Measurements from ENCODE around the gene DPH1.

DPH1 gene

GRCh38 chr17:2075336-2076086, 45.6 kb downstream of the DPH1 start:
- H3K36me3 ChIP-seq (ENCODE audit: control insufficient read depth, insufficient read depth, low read length) = no peaks in the 10 kb centered on the region
- H3K27ac ChIP-seq (ENCODE audit: low read depth, low read length) = no peak overlapping the region
- no CpG with 5 or more reads among the region's 13 CpGs for WGBS (ENCODE audit: extremely low coverage, insufficient coverage, low lambda C conversion rate)

GRCh38 chr17:2076087-2076984, 46.4 kb downstream of the DPH1 start:
- Histone ChIP-seq H3K23ac (ENCODE audit: low read length) (peak overlapping the region; percentile 51), H3K18ac (ENCODE audit: low read length) (no peak overlapping the region), H3K56ac (ENCODE audit: low read length) (no peak overlapping the region), H3K4me2 (ENCODE audit: low read length) (no peak overlapping the region), H2BK120ac (ENCODE audit: low read depth, low read length) (no peak overlapping the region), H3K27ac (ENCODE audit: low read depth, low read length) (no peak overlapping the region), H4K8ac (ENCODE audit: low read depth, low read length) (no peak overlapping the region), H3K4me3 (ENCODE audit: low read length) (no peak overlapping the region), H3K4ac (ENCODE audit: low read depth, low read length) (no peak overlapping the region), H2BK15ac (replicated peaks; ENCODE audit: low read depth) (no peak overlapping the region), H3K79me2 (ENCODE audit: control insufficient read depth, insufficient read depth, low read length) (no peaks in the 10 kb centered on the region), H3K9ac (ENCODE audit: low read length) (no peak overlapping the region), H3K4me1 (ENCODE audit: control insufficient read depth, low read depth, low read length) (peaks cover 3% of the 10 kb centered on the region), H2AK5ac (ENCODE audit: low read length) (no peak overlapping the region), H3K36me3 (ENCODE audit: control insufficient read depth, insufficient read depth, low read length) (no peaks in the 10 kb centered on the region), H2BK5ac (ENCODE audit: low read length) (no peak overlapping the region), H3K79me1 (ENCODE audit: low read length) (no peaks in the 10 kb centered on the region), H4K5ac (ENCODE audit: low read length) (no peak overlapping the region), H3K27me3 (ENCODE audit: insufficient read depth, low read length, poor library complexity) (no peaks in the 10 kb centered on the region)
- WGBS (ENCODE audit: extremely low coverage, insufficient coverage, low lambda C conversion rate) = no CpG with 5 or more reads among the region's 17 CpGs
- DNase-seq = no peak

More at GRCh38 chr17:2075336-2076086, 45.6 kb downstream of the DPH1 start:
- H2BK120ac ChIP-seq (ENCODE audit: low read depth, low read length) = no peak overlapping the region
- H3K9ac ChIP-seq (ENCODE audit: low read length) = no peak overlapping the region
- peak; percentile 60 for DNase-seq
- H3K18ac ChIP-seq (ENCODE audit: low read length) = no peak overlapping the region
- no peaks in the 10 kb centered on the region for H3K79me2 ChIP-seq (ENCODE audit: control insufficient read depth, insufficient read depth, low read length)
- H4K8ac ChIP-seq (ENCODE audit: low read depth, low read length) = no peak overlapping the region
- no peaks in the 10 kb centered on the region for H3K27me3 ChIP-seq (ENCODE audit: insufficient read depth, low read length, poor library complexity)
- no peaks in the 10 kb centered on the region for H3K79me1 ChIP-seq (ENCODE audit: low read length)
- H2BK15ac ChIP-seq (replicated peaks; ENCODE audit: low read depth) = no peak overlapping the region
- H3K56ac ChIP-seq (ENCODE audit: low read length) = peak overlapping the region; percentile 34
- no peak overlapping the region for H2AK5ac ChIP-seq (ENCODE audit: low read length)
- H3K4me3 ChIP-seq (ENCODE audit: low read length) = no peak overlapping the region
- H3K4me2 ChIP-seq (ENCODE audit: low read length) = no peak overlapping the region
- H4K5ac ChIP-seq (ENCODE audit: low read length) = no peak overlapping the region
- H3K23ac ChIP-seq (ENCODE audit: low read length) = no peak overlapping the region
- peaks cover 3% of the 10 kb centered on the region for H3K4me1 ChIP-seq (ENCODE audit: control insufficient read depth, low read depth, low read length)
- no peak overlapping the region for H3K4ac ChIP-seq (ENCODE audit: low read depth, low read length)
- H2BK5ac ChIP-seq (ENCODE audit: low read length) = no peak overlapping the region

GRCh38 chr17:2077040-2077439, 47.1 kb downstream of the DPH1 start:
- Histone ChIP-seq H2AK5ac (ENCODE audit: low read length) (no peak overlapping the region), H4K5ac (ENCODE audit: low read length) (no peak overlapping the region), H3K36me3 (ENCODE audit: control insufficient read depth, insufficient read depth, low read length) (no peaks in the 10 kb centered on the region), H3K27me3 (ENCODE audit: insufficient read depth, low read length, poor library complexity) (no peaks in the 10 kb centered on the region), H3K9ac (ENCODE audit: low read length) (no peak overlapping the region), H3K56ac (ENCODE audit: low read length) (no peak overlapping the region), H2BK120ac (ENCODE audit: low read depth, low read length) (no peak overlapping the region), H3K4ac (ENCODE audit: low read depth, low read length) (no peak overlapping the region), H3K79me2 (ENCODE audit: control insufficient read depth, insufficient read depth, low read length) (no peaks in the 10 kb centered on the region), H3K4me2 (ENCODE audit: low read length) (no peak overlapping the region), H3K18ac (ENCODE audit: low read length) (no peak overlapping the region), H3K4me1 (ENCODE audit: control insufficient read depth, low read depth, low read length) (peaks cover 3% of the 10 kb centered on the region), H3K79me1 (ENCODE audit: low read length) (no peaks in the 10 kb centered on the region), H3K4me3 (ENCODE audit: low read length) (no peak overlapping the region), H3K27ac (ENCODE audit: low read depth, low read length) (no peak overlapping the region), H4K8ac (ENCODE audit: low read depth, low read length) (no peak overlapping the region), H2BK15ac (replicated peaks; ENCODE audit: low read depth) (no peak overlapping the region), H3K23ac (ENCODE audit: low read length) (peak overlapping the region; percentile 51), H2BK5ac (ENCODE audit: low read length) (no peak overlapping the region)
- DNase-seq = no peak
- no CpG with 5 or more reads among the region's 8 CpGs for WGBS (ENCODE audit: extremely low coverage, insufficient coverage, low lambda C conversion rate)

GRCh38 chr17:2081564-2081963, 51.6 kb downstream of the DPH1 start:
- Histone ChIP-seq H3K79me2 (ENCODE audit: control insufficient read depth, insufficient read depth, low read length) (no peaks in the 10 kb centered on the region), H3K27ac (ENCODE audit: low read depth, low read length) (no peak overlapping the region), H3K4me2 (ENCODE audit: low read length) (no peak overlapping the region), H3K9ac (ENCODE audit: low read length) (no peak overlapping the region), H2BK120ac (ENCODE audit: low read depth, low read length) (no peak overlapping the region), H3K4me1 (ENCODE audit: control insufficient read depth, low read depth, low read length) (peaks cover 6% of the 10 kb centered on the region), H2AK5ac (ENCODE audit: low read length) (no peak overlapping the region), H3K27me3 (ENCODE audit: insufficient read depth, low read length, poor library complexity) (no peaks in the 10 kb centered on the region), H3K4ac (ENCODE audit: low read depth, low read length) (no peak overlapping the region), H3K4me3 (ENCODE audit: low read length) (no peak overlapping the region), H2BK5ac (ENCODE audit: low read length) (no peak overlapping the region), H3K56ac (ENCODE audit: low read length) (no peak overlapping the region), H3K79me1 (ENCODE audit: low read length) (no peaks in the 10 kb centered on the region), H4K8ac (ENCODE audit: low read depth, low read length) (no peak overlapping the region), H4K5ac (ENCODE audit: low read length) (no peak overlapping the region), H3K18ac (ENCODE audit: low read length) (no peak overlapping the region), H3K23ac (ENCODE audit: low read length) (no peak overlapping the region), H2BK15ac (replicated peaks; ENCODE audit: low read depth) (no peak overlapping the region), H3K36me3 (ENCODE audit: control insufficient read depth, insufficient read depth, low read length) (no peaks in the 10 kb centered on the region)
- WGBS (ENCODE audit: extremely low coverage, insufficient coverage, low lambda C conversion rate) = no CpG with 5 or more reads among the region's 9 CpGs
- DNase-seq = no peak

- Histone ChIP-seq H3K27ac (ENCODE audit: low read depth, low read length) (no peak overlapping the region), H2AK5ac (ENCODE audit: low read length) (no peak overlapping the region), H3K9ac (ENCODE audit: low read length) (no peak overlapping the region), H2BK15ac (replicated peaks; ENCODE audit: low read depth) (no peak overlapping the region), H2BK5ac (ENCODE audit: low read length) (no peak overlapping the region), H2BK120ac (ENCODE audit: low read depth, low read length) (no peak overlapping the region), H3K4me1 (ENCODE audit: control insufficient read depth, low read depth, low read length) (peaks cover 6% of the 10 kb centered on the region), H3K56ac (ENCODE audit: low read length) (no peak overlapping the region), H4K8ac (ENCODE audit: low read depth, low read length) (no peak overlapping the region), H3K36me3 (ENCODE audit: control insufficient read depth, insufficient read depth, low read length) (no peaks in the 10 kb centered on the region), H3K18ac (ENCODE audit: low read length) (no peak overlapping the region), H3K4me2 (ENCODE audit: low read length) (no peak overlapping the region), H3K79me2 (ENCODE audit: control insufficient read depth, insufficient read depth, low read length) (no peaks in the 10 kb centered on the region), H3K27me3 (ENCODE audit: insufficient read depth, low read length, poor library complexity) (no peaks in the 10 kb centered on the region), H4K5ac (ENCODE audit: low read length) (no peak overlapping the region), H3K23ac (ENCODE audit: low read length) (no peak overlapping the region), H3K79me1 (ENCODE audit: low read length) (no peaks in the 10 kb centered on the region), H3K4me3 (ENCODE audit: low read length) (no peak overlapping the region), H3K4ac (ENCODE audit: low read depth, low read length) (no peak overlapping the region)
- WGBS (ENCODE audit: extremely low coverage, insufficient coverage, low lambda C conversion rate) = no CpG with 5 or more reads among the region's 9 CpGs
- DNase-seq = peak; percentile 68
Observed at GRCh38 chr17:2082003-2082781, 52.2 kb downstream of the DPH1 start.
